GM19043 (cell line): Measurements from ENCODE around the gene MEMO1.
"Not testable (repeated sequence)": the region's sequence is repeated elsewhere in the genome, so short reads cannot be mapped to it uniquely, and the experiment has no call there.

Experiments used
- ATAC-seq: cut with Tn5 transposase; IDR thresholded peaks from one replicate; pipeline ENCODE4 v1.9.1; 2021; ENCODE audit warnings: low read depth; ENCODE audit not compliant: unreplicated experiment

The MEMO1 gene

DNA sequence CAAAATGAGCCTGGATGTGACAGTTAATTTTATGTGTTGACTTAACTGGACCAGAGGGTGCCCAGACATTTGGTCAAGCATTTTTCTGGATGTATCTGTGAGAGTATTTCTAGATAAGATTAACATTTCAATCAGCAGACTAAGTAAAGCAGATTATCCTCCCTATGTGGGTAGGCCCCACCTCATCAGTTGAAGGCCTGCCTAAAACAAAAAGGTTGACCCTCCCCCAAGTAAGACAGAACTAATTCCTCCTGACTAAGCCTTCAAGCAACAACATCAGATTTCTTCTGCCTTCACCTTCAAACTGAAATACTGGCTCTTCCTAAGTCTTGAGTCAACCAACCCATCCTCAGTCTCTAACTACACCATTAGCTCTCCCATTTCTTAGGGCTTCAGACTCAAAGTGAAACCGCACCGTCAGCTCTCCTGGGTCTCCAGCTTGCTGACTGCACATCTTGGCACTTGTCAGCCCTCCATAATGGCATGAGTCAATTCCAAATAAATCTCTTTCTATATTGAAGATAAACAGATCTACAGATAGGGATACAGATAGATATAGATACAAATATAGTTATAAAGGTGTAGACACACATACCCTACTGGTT, 47.9 kb downstream of the MEMO1 start:
- ATAC-seq = no peak

- no peak for ATAC-seq
Measured at GRCh38 chr2:31958140-31958717, 52.6 kb downstream of the MEMO1 start.

DNA sequence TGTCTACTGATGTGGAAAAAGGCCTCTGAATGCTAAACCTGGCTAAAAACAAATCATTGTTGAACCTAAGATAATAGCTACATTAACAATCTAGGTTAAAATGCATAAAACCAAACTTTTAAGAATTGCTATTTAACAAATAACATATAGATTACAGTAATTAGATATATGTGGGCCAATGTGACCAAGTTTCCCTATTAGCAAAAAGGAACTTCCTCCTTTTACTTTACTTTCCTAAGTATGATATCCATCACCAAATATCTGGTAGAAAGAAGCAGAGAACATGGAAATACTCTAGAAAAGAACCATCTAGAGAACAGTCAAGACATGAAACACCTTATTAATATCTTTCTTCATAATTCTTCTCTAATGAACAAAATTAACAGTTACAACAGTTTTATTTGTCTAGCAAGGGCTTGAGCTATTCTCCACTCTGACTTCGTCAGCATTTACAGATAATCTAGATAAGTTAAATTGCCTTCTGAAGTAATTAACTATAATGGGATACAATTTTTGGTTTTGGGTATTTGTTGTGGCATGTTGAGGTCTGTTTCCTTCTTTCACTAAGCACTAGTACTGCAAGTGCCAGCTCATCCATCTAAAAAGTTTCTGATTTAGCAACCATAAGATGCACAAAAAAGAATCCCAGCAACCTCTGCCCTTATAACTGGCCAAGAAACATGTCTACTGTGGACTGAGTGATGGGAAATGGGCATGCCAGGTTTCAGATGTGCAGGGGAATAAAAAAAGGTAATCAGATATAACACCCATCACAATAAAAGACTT, 53.3 kb downstream of the MEMO1 start:
- ATAC-seq = peak; percentile 16

- ATAC-seq = peak; percentile 66
Measured at GRCh38 chr2:31956934-31957333, 53.9 kb downstream of the MEMO1 start.

- no peak for ATAC-seq
Measured at GRCh38 chr2:31956312-31956711, 54.5 kb downstream of the MEMO1 start.

- not testable (repeated sequence) for ATAC-seq
Measured at GRCh38 chr2:31953095-31953494, 57.7 kb downstream of the MEMO1 start.

GRCh38 chr2:31950946-31951562, 59.8 kb downstream of the MEMO1 start:
- ATAC-seq = no peak

GRCh38 chr2:31947871-31948270, 62.9 kb downstream of the MEMO1 start:
- no peak for ATAC-seq

DNA sequence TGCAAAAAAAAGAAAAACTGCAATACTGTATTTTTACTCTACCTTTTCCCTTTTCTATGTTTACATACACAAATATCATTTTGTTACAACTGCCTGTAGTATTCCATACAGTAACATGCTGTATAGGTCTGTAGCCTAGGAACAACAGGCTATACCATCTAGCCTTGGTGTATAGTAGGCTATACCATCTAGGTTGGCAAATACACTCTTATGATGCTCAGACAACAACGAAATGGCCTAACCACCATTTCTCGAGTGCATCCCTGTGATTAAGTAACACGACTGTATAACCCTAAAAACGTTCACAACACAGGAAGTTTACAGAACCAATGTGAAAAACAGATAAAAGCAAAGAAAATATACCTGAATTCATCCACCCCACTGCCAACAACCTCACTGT, 64.0 kb downstream of the MEMO1 start:
- no peak for ATAC-seq

GRCh38 chr2:31945572-31945935, 65.3 kb downstream of the MEMO1 start:
- no peak for ATAC-seq

DNA sequence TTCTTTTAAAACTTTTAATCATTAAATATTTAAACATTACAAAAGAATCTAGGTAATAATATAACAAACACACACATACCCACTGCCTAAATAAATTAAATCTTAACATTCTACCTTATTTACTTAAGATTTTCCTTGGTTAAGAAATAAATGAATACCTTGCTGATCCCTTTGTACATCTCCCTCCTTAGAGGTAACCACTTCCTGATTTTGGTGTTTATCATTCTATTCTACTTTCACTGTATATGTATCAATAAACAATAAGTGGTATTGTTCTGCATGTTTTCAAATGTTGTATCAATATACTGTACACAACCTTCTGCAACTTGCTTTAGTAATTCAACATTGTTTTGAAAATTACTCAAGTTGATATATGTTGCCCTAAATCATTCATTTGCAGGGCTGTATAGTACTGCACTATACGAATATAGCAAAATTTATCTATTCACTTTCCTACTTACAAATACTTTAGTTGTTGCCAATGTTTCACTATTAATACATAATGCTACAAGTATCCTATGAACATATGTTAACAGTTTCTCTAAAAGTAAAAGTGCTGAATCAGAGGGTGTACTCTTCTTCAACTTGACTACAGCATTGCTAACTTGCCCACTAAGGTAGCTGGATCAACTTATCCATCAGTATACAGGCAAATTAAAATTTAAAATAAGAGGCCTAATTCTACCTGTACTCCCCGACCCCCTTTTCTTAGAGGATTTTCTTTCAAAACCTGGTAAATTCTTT, 65.8 kb downstream of the MEMO1 start:
- ATAC-seq = no peak

GRCh38 chr2:31943636-31944225, 67.1 kb downstream of the MEMO1 start:
- ATAC-seq = no peak

DNA sequence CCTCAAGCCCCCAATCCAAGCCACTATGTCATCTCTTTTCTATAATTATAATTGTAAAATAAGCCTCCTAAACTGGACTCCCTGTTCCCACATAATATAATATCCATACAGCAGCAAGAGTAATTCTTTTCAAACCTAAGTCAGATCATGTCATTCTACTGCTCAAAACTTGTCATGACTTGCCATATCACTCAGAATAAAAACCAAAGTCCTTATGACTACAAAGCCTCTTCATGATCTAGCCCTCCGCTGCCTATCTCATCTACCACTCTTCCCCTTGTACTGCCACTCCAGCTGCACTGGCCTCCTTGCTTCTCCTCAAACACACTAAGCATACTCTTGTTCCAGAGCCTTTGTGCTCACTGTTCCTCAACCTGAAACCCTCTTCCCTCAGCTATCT, 69.9 kb downstream of the MEMO1 start:
- ATAC-seq = no peak

GRCh38 chr2:31937741-31938140, 73.1 kb downstream of the MEMO1 start:
- ATAC-seq = no peak

DNA sequence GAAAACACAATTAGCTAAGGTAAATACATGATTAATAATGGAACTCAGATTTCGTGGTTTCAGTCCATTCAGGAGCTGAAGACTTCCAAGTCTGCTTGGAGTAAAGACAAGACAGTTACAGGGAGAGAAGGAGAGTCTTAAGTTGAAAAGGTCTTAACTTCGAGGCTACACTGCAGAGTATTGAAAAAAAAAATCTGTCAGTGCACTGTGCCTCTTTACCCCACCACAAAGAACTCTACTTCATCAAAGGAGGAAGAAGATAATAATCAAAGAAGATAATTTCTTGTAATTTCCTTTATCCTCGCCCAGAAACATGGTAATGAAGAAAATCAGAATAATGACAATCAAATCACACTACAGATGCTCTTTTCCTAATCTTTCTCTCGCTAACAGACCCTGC, 75.4 kb downstream of the MEMO1 start:
- no peak for ATAC-seq

DNA sequence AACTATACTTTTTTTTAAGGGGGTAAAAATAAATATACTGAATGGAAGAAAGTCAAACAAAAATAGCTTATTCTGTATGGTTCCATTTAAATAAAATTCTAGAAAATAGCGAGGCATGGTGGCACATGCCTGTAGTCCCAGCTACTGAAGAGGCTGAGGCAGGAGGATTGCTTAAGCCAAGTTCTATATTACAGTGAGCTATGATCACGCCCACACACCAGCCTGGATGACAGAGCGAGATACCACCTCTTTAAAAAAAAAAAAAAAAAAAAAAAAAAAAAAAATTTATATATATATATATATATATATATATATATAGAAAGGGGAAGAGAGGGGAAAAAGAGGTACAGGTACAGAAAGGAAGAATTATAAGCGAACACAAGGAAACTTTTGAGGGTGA, 77.7 kb downstream of the MEMO1 start:
- no peak for ATAC-seq

GRCh38 chr2:31932589-31932988, 78.2 kb downstream of the MEMO1 start:
- no peak for ATAC-seq

DNA sequence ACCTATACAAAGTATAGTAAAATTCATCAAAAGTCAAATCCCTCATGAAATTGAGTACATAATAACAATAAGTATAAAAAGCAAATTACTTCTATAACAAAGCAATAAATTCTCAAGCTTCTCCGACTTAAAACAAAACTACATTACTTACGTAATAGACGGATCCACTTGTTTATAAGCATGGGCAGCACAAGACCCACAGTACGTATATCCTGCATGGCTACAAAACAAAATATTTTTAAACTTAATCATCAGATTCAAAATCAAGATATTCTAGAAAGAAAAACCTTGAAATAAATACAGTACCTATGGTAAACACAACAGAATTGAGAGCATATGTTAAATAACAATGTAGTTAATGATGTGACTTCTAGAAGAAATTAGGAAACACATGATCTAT, 78.9 kb downstream of the MEMO1 start:
- no peak for ATAC-seq

DNA sequence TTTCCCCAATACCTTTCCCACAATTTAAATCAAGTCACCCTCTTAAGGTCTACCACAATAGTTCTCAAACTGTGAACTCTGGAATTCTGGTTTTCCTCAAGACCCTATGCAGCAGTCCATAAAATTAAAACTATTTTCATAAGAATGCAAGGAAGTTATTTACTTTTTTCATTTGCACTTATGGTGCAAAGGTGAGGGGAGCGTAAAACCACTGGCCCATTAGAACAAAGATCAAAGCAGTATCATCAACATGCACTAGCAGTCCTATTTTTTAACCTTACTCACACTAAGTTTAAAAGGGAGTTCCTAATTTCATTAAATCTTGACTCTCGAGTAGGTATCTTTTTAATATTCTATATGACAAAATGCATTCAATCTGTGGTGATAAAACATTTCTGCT, 85.3 kb downstream of the MEMO1 start:
- no peak for ATAC-seq

DNA sequence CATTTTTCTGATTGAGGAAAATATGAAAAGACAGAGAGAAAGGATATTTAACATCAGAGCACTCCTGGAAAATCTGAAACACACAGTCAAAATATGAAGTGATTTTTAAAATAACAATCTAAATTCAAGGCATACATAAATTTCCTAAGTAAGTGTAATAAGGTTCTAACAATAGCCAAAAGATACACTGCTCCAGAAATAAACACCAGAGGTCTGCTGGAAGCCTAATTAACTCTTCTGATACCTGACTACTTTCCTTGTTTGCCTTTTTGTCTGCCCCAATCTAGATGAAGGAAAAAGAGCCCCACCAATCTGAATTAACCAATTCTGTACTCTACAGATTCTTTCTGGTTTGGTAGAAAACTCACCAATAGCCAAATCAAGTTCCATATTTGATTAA, 87.1 kb downstream of the MEMO1 start:
- ATAC-seq = no peak
